Activated CD8-positive, alpha-beta memory T cell treated with anti-CD3 and anti-CD28 coated beads for 36 hours (primary cell): ENCODE measurements around the gene SH3BP5. TPM values are rescaled to one million over a fixed set of nuclear protein-coding genes. Genes with fewer than 3 reads are reported as not detected.

Source experiments
- CTCF ChIA-PET: fragments of 350-600 bp; sonication (Branson Sonifier 250); formaldehyde crosslinking; loops from one replicate; lab custom pipeline; 2021; ENCODE audit warnings: antibody characterized with exemption; lab: Charles Lee
- POLR2A ChIA-PET: fragments of 350-600 bp; sonication (Branson Sonifier 250); formaldehyde crosslinking; loops from one replicate; lab custom pipeline; 2021; ENCODE audit warnings: antibody characterized with exemption; lab: Charles Lee
- total RNA-seq, 2 experiments: library from RNA; stranded (reverse); gene quantifications; one replicate each; pipeline ENCODE4 v1.2.3, GENCODE V29; 2021

Gene SH3BP5
- total RNA-seq, 2 experiments from 2014 or later: 8.5 to 8.6 TPM

GRCh38 chr3:15211937-15212336 is 120.4 kb downstream of the SH3BP5 start:
- CTCF ChIA-PET: interaction anchor here (1.2 kb wide), 1 partner anchor 149 kb away, joined by 3 read pairs; no protein-coding TSS in a partner anchor
- POLR2A ChIA-PET: no interaction called here

- CTCF ChIA-PET: interaction anchor here (0.6 to 2.6 kb wide), 2 partner anchors 60 to 234 kb away, joined by 3 to 12 read pairs; no protein-coding TSS in a partner anchor
Measured at GRCh38 chr3:15207836-15208504, 124.4 kb downstream of the SH3BP5 start.

GRCh38 chr3:15206662-15207576 is 125.5 kb downstream of the SH3BP5 start:
- ChIA-PET POLR2A (interaction anchor here (1.5 kb wide), 1 partner anchor 395 kb away, joined by 3 read pairs; the partner anchor contains the start of genes BTD and HACL1), CTCF (interaction anchor here (1.4 to 2.6 kb wide), 2 partner anchors 10 to 61 kb away, joined by 4 to 12 read pairs; no protein-coding TSS in a partner anchor)

More at GRCh38 chr3:15207836-15208504, 124.4 kb downstream of the SH3BP5 start:
- POLR2A ChIA-PET: interaction anchor here (0.6 kb wide), 1 partner anchor 1925 kb away, joined by 3 read pairs; no protein-coding TSS in a partner anchor

- CTCF ChIA-PET: interaction anchor here (0.6 to 2.6 kb wide), 5 partner anchors 9 to 1623 kb away, joined by 4 to 12 read pairs (median 4); partner anchors contain the start of gene RBSN
- POLR2A ChIA-PET: interaction anchor here (0.6 to 1.5 kb wide), 4 partner anchors 107 to 395 kb away, joined by 3 read pairs; partner anchors contain the start of genes BTD, HACL1 and RBSN
Measured at GRCh38 chr3:15205934-15206661, 126.3 kb downstream of the SH3BP5 start, which contains the start of gene CAPN7. CAPN7 (plus strand) TSS chr3:15206246; CDS start chr3:15206496, 250 bp downstream.

- POLR2A ChIA-PET: interaction anchor here (0.6 to 1.5 kb wide), 4 partner anchors 107 to 396 kb away, joined by 3 read pairs; partner anchors contain the start of genes BTD, HACL1 and RBSN
- CTCF ChIA-PET: interaction anchor here (0.5 to 2.6 kb wide), 5 partner anchors 9 to 281 kb away, joined by 3 to 12 read pairs (median 4); partner anchors contain the start of gene RBSN
Measured at GRCh38 chr3:15205482-15205933, 126.9 kb downstream of the SH3BP5 start.

Other genes with a start within 250 kb of the SH3BP5 start
- gene RBSN, start 233.4 kb downstream of the SH3BP5 start, total RNA-seq: 10 to 100 TPM in 1 of 2 experiments, 1 to 10 TPM in 1; 9.6 to 10.0 TPM
- 10 to 100 TPM; 23.9 to 27.7 TPM for gene CAPN7, start 126.3 kb downstream of the SH3BP5 start, total RNA-seq
- gene METTL6, start 95.0 kb upstream of the SH3BP5 start, total RNA-seq: 10 to 100 TPM; 22.2 to 23.3 TPM
- gene EAF1, start 95.0 kb upstream of the SH3BP5 start, total RNA-seq: 10 to 100 TPM; 23.1 to 23.9 TPM
- under 1 TPM; 0.63 to 0.84 TPM for gene COLQ, start 189.1 kb upstream of the SH3BP5 start, total RNA-seq